ENCODE measurements around the gene CAMSAP2. TPM values are rescaled to one million over a fixed set of nuclear protein-coding genes. Genes with fewer than 3 reads are reported as not detected.
"Not testable (repeated sequence)": the region's sequence is repeated elsewhere in the genome, so short reads cannot be mapped to it uniquely, and the experiment has no call there.

Gene CAMSAP2
- total RNA-seq, 4 donors from 2014 or later: 26.5 to 47.4 (median 33.3) TPM

DNA sequence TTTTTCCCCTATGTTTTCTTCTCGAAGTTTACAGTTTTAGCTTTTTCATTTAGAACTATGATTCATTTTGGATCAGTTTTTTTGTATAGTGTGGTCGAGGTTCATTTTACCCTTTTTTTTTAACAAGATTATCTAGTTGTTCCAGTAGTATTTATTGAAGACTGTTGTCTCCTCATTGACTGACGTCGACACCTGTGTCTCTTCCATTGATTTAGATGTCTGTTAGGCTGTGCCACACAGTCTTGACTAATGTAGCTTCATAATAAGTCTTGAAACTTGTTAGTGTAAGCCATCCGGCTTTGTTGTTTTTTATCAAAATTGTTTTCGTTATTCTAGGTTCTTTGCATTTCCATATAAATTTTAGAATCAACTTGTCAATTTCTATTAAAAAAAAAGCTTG is 45.2 kb downstream of the CAMSAP2 start:
- Histone ChIP-seq H3K4me3 (no peak overlapping the region), H3K36me3 (no peaks in the 10 kb centered on the region), H3K4me1 (peaks cover 14% of the 10 kb centered on the region), H3K27ac (no peak overlapping the region), H3K9me3 (no peaks in the 10 kb centered on the region), H3K27me3 (no peaks in the 10 kb centered on the region)
- no peak for DNase-seq (ENCODE audit: low spot score in 2 of 2)
- no peak for TF ChIP-seq POLR2A (IDR thresholded peaks at IDR 0.05)
- TF ChIP-seq EP300 (IDR thresholded peaks at IDR 0.05): no peak
- WGBS: 94% methylated on average over 6 of the region's 6 CpGs

DNA sequence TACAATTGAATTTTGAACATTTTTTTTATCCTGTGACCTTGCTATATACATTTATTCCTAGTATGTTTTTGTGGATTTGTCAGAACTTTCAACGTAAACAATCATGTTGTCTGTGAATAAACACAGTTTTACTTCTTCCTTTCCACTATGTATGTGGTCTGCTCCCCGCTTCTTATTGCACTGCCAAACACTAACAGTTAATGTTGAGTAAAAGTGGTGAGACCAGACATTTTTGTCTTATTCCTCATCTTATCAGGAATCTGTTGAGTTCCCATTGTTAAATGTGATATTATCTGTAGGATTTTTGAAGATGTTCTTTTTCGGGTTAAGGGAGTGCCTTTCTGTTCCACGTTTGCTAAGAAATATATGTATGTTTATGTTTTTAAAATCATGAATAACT is 45.9 kb downstream of the CAMSAP2 start:
- TF ChIP-seq EP300 (IDR thresholded peaks at IDR 0.05) (no peak), POLR2AphosphoS5 (IDR thresholded peaks at IDR 0.05) (no peak), POLR2A (IDR thresholded peaks at IDR 0.05) (no peak)
- TF ChIP-seq, protein P1, sequence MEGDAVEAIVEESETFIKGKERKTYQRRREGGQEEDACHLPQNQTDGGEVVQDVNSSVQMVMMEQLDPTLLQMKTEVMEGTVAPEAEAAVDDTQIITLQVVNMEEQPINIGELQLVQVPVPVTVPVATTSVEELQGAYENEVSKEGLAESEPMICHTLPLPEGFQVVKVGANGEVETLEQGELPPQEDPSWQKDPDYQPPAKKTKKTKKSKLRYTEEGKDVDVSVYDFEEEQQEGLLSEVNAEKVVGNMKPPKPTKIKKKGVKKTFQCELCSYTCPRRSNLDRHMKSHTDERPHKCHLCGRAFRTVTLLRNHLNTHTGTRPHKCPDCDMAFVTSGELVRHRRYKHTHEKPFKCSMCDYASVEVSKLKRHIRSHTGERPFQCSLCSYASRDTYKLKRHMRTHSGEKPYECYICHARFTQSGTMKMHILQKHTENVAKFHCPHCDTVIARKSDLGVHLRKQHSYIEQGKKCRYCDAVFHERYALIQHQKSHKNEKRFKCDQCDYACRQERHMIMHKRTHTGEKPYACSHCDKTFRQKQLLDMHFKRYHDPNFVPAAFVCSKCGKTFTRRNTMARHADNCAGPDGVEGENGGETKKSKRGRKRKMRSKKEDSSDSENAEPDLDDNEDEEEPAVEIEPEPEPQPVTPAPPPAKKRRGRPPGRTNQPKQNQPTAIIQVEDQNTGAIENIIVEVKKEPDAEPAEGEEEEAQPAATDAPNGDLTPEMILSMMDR (IDR thresholded peaks at IDR 0.05): no peak
- DNase-seq (ENCODE audit: low spot score in 2 of 2): no peak
- H3K27ac ChIP-seq: no peak overlapping the region
- WGBS: 93% methylated on average over 4 of the region's 4 CpGs
- no peaks in the 10 kb centered on the region for H3K9me3 ChIP-seq
- no peaks in the 10 kb centered on the region for H3K27me3 ChIP-seq
- H3K4me1 ChIP-seq: peaks cover 14% of the 10 kb centered on the region
- H3K4me3 ChIP-seq: no peak overlapping the region
- H3K36me3 ChIP-seq: no peaks in the 10 kb centered on the region

DNA sequence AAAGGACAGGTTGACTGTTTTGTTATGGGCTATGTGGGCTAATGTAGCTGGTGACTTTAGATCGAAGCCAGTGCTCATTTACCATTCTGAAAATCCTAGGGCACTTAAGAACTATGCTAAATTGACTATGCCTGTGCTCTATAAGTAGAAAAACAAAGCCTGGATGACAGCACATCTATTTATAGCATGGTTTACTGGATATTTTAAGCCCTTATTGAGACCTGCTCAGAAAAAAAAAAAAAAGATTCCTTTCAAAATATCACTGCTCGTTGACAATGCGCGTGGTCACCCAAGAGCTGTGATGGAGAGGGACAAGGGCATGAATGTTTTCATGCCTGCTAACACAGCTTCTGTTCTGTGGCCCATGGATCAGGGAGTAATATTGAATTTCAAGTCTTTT is 48.1 kb downstream of the CAMSAP2 start:
- Histone ChIP-seq H3K9me3 (no peaks in the 10 kb centered on the region), H3K27ac (no peak overlapping the region), H3K36me3 (no peaks in the 10 kb centered on the region), H3K4me3 (no peak overlapping the region), H3K4me1 (no peaks in the 10 kb centered on the region), H3K27me3 (no peaks in the 10 kb centered on the region)
- DNase-seq (ENCODE audit: low spot score in 2 of 2): no peak
- WGBS: 71% methylated on average over 4 of the region's 4 CpGs
- TF ChIP-seq EP300 (IDR thresholded peaks at IDR 0.05) (no peak), POLR2A (IDR thresholded peaks at IDR 0.05) (no peak), POLR2AphosphoS5 (IDR thresholded peaks at IDR 0.05) (no peak)
- TF ChIP-seq, protein P1 (IDR thresholded peaks at IDR 0.05): no peak

DNA sequence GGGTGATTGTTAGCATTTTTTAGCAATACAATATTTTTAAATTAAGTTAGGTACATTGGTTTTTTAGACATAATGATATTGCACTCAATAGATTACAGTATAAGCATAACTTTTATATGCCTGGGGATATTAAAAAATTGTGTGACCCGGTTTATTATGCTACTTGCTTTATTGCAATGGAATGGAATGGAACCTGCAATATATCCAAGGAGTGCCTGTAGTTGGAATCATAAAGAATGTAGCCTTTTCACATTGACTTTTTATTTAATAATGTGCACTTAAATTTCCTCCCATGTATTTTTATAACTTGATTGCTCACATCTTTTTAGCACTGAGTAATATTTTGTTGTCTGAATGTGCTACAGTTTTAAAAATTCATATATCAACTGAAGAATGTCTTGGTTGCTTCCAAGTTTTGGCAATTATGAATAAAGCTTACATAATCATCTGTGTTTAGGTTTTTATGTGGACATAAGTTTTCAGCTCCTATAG is 49.2 kb downstream of the CAMSAP2 start:
- H3K36me3 ChIP-seq: no peaks in the 10 kb centered on the region
- no peaks in the 10 kb centered on the region for H3K9me3 ChIP-seq
- 81% methylated on average over 1 of the region's 1 CpG for WGBS
- no peak for DNase-seq (ENCODE audit: low spot score in 2 of 2)
- TF ChIP-seq POLR2A (IDR thresholded peaks at IDR 0.05): no peak
- TF ChIP-seq, protein P1 (IDR thresholded peaks at IDR 0.05): no peak
- no peak for TF ChIP-seq POLR2AphosphoS5 (IDR thresholded peaks at IDR 0.05)
- no peak for TF ChIP-seq EP300 (IDR thresholded peaks at IDR 0.05)
- H3K4me1 ChIP-seq: no peaks in the 10 kb centered on the region
- H3K27me3 ChIP-seq: no peaks in the 10 kb centered on the region
- no peak overlapping the region for H3K4me3 ChIP-seq
- no peak overlapping the region for H3K27ac ChIP-seq

DNA sequence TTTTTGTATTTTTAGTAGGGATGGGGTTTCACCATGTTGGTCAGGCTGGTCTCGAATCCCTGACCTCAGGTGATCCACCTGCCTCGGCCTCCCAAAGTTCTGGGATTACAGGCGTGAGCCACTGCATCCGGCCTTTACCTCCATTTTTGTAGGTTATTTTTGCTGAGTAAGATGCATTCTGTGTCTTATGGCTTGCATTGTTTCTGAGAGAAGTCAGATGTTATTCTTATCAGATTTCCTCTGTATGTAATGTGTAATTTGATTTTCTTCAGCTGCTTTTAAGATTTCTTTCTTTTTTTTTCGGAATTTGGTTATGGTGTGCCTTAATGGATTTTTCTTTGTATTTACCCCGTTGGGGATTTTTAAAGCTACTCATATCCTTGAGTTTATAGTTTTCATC is 52.3 kb downstream of the CAMSAP2 start:
- not testable (repeated sequence) for H3K9me3 ChIP-seq; DNase-seq (ENCODE audit: low spot score in 2 of 2); H3K27ac ChIP-seq; H3K36me3 ChIP-seq; H3K27me3 ChIP-seq; H3K4me3 ChIP-seq
- 94% methylated on average over 6 of the region's 6 CpGs for WGBS
- peaks cover 14% of the 10 kb centered on the region for H3K4me1 ChIP-seq

GRCh38 chr1:200793677-200794076 is 55.0 kb downstream of the CAMSAP2 start:
- DNase-seq (ENCODE audit: low spot score in 2 of 2): no peak
- no peaks in the 10 kb centered on the region for H3K27me3 ChIP-seq
- H3K9me3 ChIP-seq: no peaks in the 10 kb centered on the region
- peaks cover 14% of the 10 kb centered on the region for H3K4me1 ChIP-seq
- H3K4me3 ChIP-seq: no peak overlapping the region
- TF ChIP-seq POLR2AphosphoS5 (IDR thresholded peaks at IDR 0.05): no peak
- no peak for TF ChIP-seq POLR2A (IDR thresholded peaks at IDR 0.05)
- TF ChIP-seq, protein P1 (IDR thresholded peaks at IDR 0.05): no peak
- no peak for TF ChIP-seq EP300 (IDR thresholded peaks at IDR 0.05)
- 83% methylated on average over 2 of the region's 2 CpGs for WGBS
- no peak overlapping the region for H3K27ac ChIP-seq
- no peaks in the 10 kb centered on the region for H3K36me3 ChIP-seq
